Hematopoietic multipotent progenitor cell treated with erythropoietin and hydrocortisone succinate and interleukin-3 and kit ligand, for 4 days (in vitro differentiated cells): ENCODE results near the gene ENO1.
"Not testable (repeated sequence)": the region's sequence is repeated elsewhere in the genome, so short reads cannot be mapped to it uniquely, and the experiment has no call there.

Source experiments
- DNase-seq: peaks from one replicate; pipeline ENCODE4 v3.0.0-alpha.2; 2015

Gene ENO1

GRCh38 chr1:8878448-8878697 lies at the start of gene ENO1:
Gene ENO1 (minus strand): TSS chr1:8878686. CDS start chr1:8874908, 3,778 bp downstream.
- no peak for DNase-seq

- no peak for DNase-seq
These were observed 48.5 kb upstream of the ENO1 start for GRCh38 chr1:8926707-8927694.

GRCh38 chr1:8925960-8926359 lies 47.5 kb upstream of the ENO1 start:
- DNase-seq = no peak

GRCh38 chr1:8925406-8925805 lies 46.9 kb upstream of the ENO1 start:
- peak; percentile 55 for DNase-seq

GRCh38 chr1:8922962-8923361 lies 44.5 kb upstream of the ENO1 start:
- DNase-seq = no peak

- not testable (repeated sequence) for DNase-seq
These were observed 39.0 kb upstream of the ENO1 start for GRCh38 chr1:8917536-8917935.

GRCh38 chr1:8915446-8915845 lies 37.0 kb upstream of the ENO1 start:
- no peak for DNase-seq

GRCh38 chr1:8914466-8914865 lies 36.0 kb upstream of the ENO1 start:
- no peak for DNase-seq

- DNase-seq = no peak
These were observed 35.0 kb upstream of the ENO1 start for GRCh38 chr1:8913457-8913856.

GRCh38 chr1:8911416-8912309 lies 33.2 kb upstream of the ENO1 start:
- no peak for DNase-seq

- no peak for DNase-seq
These were observed 32.4 kb upstream of the ENO1 start for GRCh38 chr1:8910914-8911313.

GRCh38 chr1:8910331-8910730 lies 31.8 kb upstream of the ENO1 start:
- DNase-seq = peak; percentile 16

- DNase-seq = no peak
These were observed 30.1 kb upstream of the ENO1 start for GRCh38 chr1:8908388-8909151.

GRCh38 chr1:8905582-8906191 lies 27.2 kb upstream of the ENO1 start:
- no peak for DNase-seq

- no peak for DNase-seq
These were observed 25.6 kb upstream of the ENO1 start for GRCh38 chr1:8903908-8904650.

GRCh38 chr1:8903410-8903809 lies 24.9 kb upstream of the ENO1 start:
- DNase-seq = peak; percentile 20

GRCh38 chr1:8902765-8903164 lies 24.3 kb upstream of the ENO1 start:
- DNase-seq = no peak

GRCh38 chr1:8900684-8901083 lies 22.2 kb upstream of the ENO1 start:
- DNase-seq = not testable (repeated sequence)

- no peak for DNase-seq
These were observed 20.6 kb upstream of the ENO1 start for GRCh38 chr1:8899046-8899445.

- DNase-seq = not testable (repeated sequence)
These were observed 19.9 kb upstream of the ENO1 start for GRCh38 chr1:8898418-8898817.

GRCh38 chr1:8897505-8897904 lies 19.0 kb upstream of the ENO1 start:
- DNase-seq = not testable (repeated sequence)

GRCh38 chr1:8896775-8897174 lies 18.3 kb upstream of the ENO1 start:
- DNase-seq = not testable (repeated sequence)
